PC-3 (cell line): ENCODE data around the gene FAM9C. TPM values are rescaled to one million over a fixed set of nuclear protein-coding genes. Genes with fewer than 3 reads are reported as not detected.

Source experiments
- ATAC-seq: fragments of 200-7000 bp; cut with Tn5 transposase; 2 replicates; pipeline ENCODE4 v1.9.1; 2020; ENCODE audit warnings: mild to moderate bottlenecking, moderate library complexity
- BruUV-seq: library from RNA; stranded (reverse); fragments of 400-500 nt; replicated peaks from 2 replicates; lab custom pipeline; 2021; lab: Mats Ljungman, UMichigan
- CTCF ChIA-PET: fragments of 300-600 bp; sonication (Branson Sonifier 250); formaldehyde crosslinking; loops from one replicate; lab custom pipeline; 2022; ENCODE audit warnings: antibody characterized with exemption; lab: Charles Lee
- POLR2A ChIA-PET: fragments of 300-600 bp; sonication (Branson Sonifier 250); formaldehyde crosslinking; loops from one replicate; lab custom pipeline; 2022; ENCODE audit warnings: antibody characterized with exemption; ENCODE audit not compliant: unreplicated experiment; lab: Charles Lee
- DNase-seq: peaks from one replicate; pipeline ENCODE4 v3.0.0-alpha.2; 2015
- H2AFZ ChIP-seq: fragments of 300-600 bp; sonication (generic); 2 replicates; pipeline ENCODE4 v1.6.0; 2016; ENCODE audit warnings: antibody characterized with exemption, low read length
- H3F3A ChIP-seq: fragments of 300-600 bp; sonication (generic); one replicate; pipeline ENCODE4 v1.6.0; 2017; ENCODE audit warnings: antibody characterized with exemption, low read length, control low read depth, mild to moderate bottlenecking; ENCODE audit not compliant: unreplicated experiment
- H3K27ac ChIP-seq: fragments of 300-600 bp; sonication (generic); 2 replicates; pipeline ENCODE4 v1.5.1; 2016; ENCODE audit warnings: mild to moderate bottlenecking, low read length
- H3K27me3 ChIP-seq: fragments of 300-600 bp; sonication (generic); 2 replicates; pipeline ENCODE4 v1.6.1; 2016; ENCODE audit warnings: low read length, mixed read lengths
- H3K36me3 ChIP-seq: fragments of 300-600 bp; sonication (generic); 2 replicates; pipeline ENCODE4 v1.6.1; 2016; ENCODE audit warnings: low read depth, mixed run types, low read length, mixed read lengths
- H3K4me1 ChIP-seq: fragments of 300-600 bp; sonication (generic); 2 replicates; pipeline ENCODE4 v1.5.1; 2016; ENCODE audit warnings: low read length; ENCODE audit not compliant: insufficient read depth
- H3K4me2 ChIP-seq: fragments of 300-600 bp; sonication (generic); 2 replicates; pipeline ENCODE4 v1.6.0; 2016; ENCODE audit warnings: low read length
- H3K4me3 ChIP-seq: fragments of 300-600 bp; sonication (generic); 2 replicates; pipeline ENCODE4 v1.5.1; 2016; ENCODE audit warnings: mild to moderate bottlenecking, low read length, mixed read lengths
- H3K79me2 ChIP-seq: fragments of 300-600 bp; sonication (generic); 2 replicates; pipeline ENCODE4 v1.6.1; 2017; ENCODE audit warnings: low read length, mixed read lengths
- H3K9ac ChIP-seq: fragments of 300-600 bp; sonication (generic); 2 replicates; pipeline ENCODE4 v1.6.0; 2016; ENCODE audit warnings: mild to moderate bottlenecking, low read length
- H3K9me2 ChIP-seq: fragments of 300-600 bp; sonication (generic); replicated peaks from 2 replicates; pipeline ENCODE4 v1.6.1; 2016; ENCODE audit warnings: mixed run types, low read length, mixed read lengths
- H3K9me3 ChIP-seq: fragments of 300-600 bp; sonication (generic); 2 replicates; pipeline ENCODE4 v1.6.1; 2016; ENCODE audit warnings: low read length, mixed read lengths
- H4K20me1 ChIP-seq: fragments of 300-600 bp; sonication (generic); 2 replicates; pipeline ENCODE4 v1.6.1; 2016; ENCODE audit warnings: low read length, mixed read lengths
- CTCF ChIP-seq: fragments of 300-600 bp; sonication (generic); conservative IDR thresholded peaks from 2 replicates; pipeline ENCODE4 v1.5.1; 2017; ENCODE audit warnings: antibody characterized with exemption, low read depth, mild to moderate bottlenecking, low read length
- EZH2 ChIP-seq: fragments of 300-600 bp; sonication (generic); IDR thresholded peaks from one replicate; pipeline ENCODE4 v1.6.1; 2017; ENCODE audit warnings: antibody characterized with exemption, mild to moderate bottlenecking, low read length; ENCODE audit not compliant: unreplicated experiment
- EZH2phosphoT487 ChIP-seq: fragments of 300-600 bp; sonication (generic); IDR thresholded peaks from 2 replicates; pipeline ENCODE4 v1.6.1; 2018; ENCODE audit warnings: mild to moderate bottlenecking, antibody characterized with exemption, low read length, borderline replicate concordance
- intact Hi-C: fragments of 100-400 bp; cut with micrococcal nuclease; formaldehyde crosslinking; loops from 2 replicates; pipeline ENCODE4 v1.9.0; 2023
- total RNA-seq: library from RNA; depleted of rRNA; stranded (reverse); fragments of >200 nt; gene quantifications from 2 replicates; pipeline ENCODE4 v1.2.3, GENCODE V29; 2014; rRNA removed

FAM9C gene
- total RNA-seq, 1 experiment from 2014 or later, result not detected

GRCh38 chrX:12986164-12986779 is 58.1 kb downstream of the FAM9C start:
- Histone ChIP-seq H4K20me1 (no peaks in the 10 kb centered on the region), H3K9me2 (no peaks in the 10 kb centered on the region), H3K4me1 (peaks cover 45% of the 10 kb centered on the region), H3K9ac (no peak overlapping the region), H3K36me3 (no peaks in the 10 kb centered on the region), H3K27ac (0 out of 2 replicates have a peak overlapping the region, but pooled peaks have one; percentile 13), H3K9me3 (no peaks in the 10 kb centered on the region), H3K4me2 (no peak overlapping the region), H3K4me3 (no peak overlapping the region), H3K27me3 (no peaks in the 10 kb centered on the region), H3K79me2 (no peaks in the 10 kb centered on the region), H3F3A (peaks cover 4% of the 10 kb centered on the region), H2AFZ (no peak overlapping the region)
- intact Hi-C loops, result loop anchor here (5.0 kb wide), 2 partner anchors 39 to 236 kb away; no protein-coding TSS in a partner anchor
- DNase-seq, result no peak
- ChIA-PET CTCF (no interaction called here), POLR2A (no interaction called here)
- no peak for TF ChIP-seq EZH2phosphoT487
- TF ChIP-seq EZH2, result no peak
- TF ChIP-seq CTCF, result no peak
- ATAC-seq, result no peak
- no TSS peak for BruUV-seq

Other genes starting within 250 kb of the FAM9C start
- not detected in 2 replicates for gene TLR7, start 177.5 kb downstream of the FAM9C start, total RNA-seq
- gene TLR8, start 138.0 kb downstream of the FAM9C start, total RNA-seq, result not detected in 2 replicates
- 1,640 and 2,159 TPM in 2 replicates for gene TMSB4X, start 69.5 kb downstream of the FAM9C start, total RNA-seq